DMS53 treated with DMSO at 0.1 percent for 48 hours (cell line): ENCODE measurements around the gene TAOK2.
"Not testable (repeated sequence)": the region's sequence is repeated elsewhere in the genome, so short reads cannot be mapped to it uniquely, and the experiment has no call there.

ENCODE experiments used
- DNase-seq: peaks from one replicate; lab custom pipeline; 2025; ENCODE audit not compliant: unreplicated experiment; lab: John Stamatoyannopoulos, UW

TAOK2 gene

DNA sequence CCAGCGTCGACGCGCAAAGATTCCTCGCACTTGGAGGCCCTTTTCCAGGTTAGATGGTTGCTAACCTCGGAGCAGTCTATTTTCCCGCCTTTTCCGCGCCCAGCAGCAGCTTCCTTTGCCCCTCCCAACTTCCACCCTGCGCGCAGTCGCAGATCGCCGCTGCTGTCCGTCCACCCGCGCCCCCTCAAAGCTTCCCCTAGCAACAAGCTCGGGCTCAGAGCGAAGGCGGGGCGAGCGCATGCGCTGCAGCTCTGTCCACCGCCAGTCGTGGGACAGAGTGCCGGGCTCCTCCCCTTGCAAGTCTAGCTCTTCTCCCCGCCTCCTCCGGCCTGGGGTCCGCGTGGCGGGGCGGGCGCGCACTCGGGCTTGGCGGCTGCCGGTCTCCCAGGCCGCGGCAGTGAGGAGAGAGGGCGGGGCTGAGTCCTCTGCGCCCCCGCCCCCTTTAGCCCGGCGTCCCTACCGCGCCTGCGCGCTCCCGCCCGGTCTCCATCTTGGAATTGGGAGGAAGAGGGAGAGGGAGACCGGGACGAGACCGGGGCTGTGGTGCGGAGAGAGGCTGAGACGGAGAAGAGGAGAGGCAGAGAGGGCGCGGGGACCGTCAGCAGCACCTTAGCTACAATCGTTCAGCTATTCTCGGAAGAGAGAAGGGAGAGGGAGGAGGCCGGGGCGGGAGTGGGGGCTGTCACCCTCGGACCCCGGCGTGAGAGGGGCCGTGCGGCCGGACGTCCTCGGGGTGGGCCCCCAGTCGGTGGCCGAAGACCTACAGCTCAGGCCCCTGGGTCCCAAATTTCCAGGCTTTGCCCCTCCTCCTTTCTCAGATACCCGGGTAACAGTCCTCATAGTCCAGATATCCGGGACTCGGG is at the start of gene TAOK2:
Gene TAOK2 (plus strand): TSS at position 485 of the 863 bp plus-strand sequence. CDS start 3,905 bp downstream, outside the sequence.
- peak; percentile 90 for DNase-seq

DNA sequence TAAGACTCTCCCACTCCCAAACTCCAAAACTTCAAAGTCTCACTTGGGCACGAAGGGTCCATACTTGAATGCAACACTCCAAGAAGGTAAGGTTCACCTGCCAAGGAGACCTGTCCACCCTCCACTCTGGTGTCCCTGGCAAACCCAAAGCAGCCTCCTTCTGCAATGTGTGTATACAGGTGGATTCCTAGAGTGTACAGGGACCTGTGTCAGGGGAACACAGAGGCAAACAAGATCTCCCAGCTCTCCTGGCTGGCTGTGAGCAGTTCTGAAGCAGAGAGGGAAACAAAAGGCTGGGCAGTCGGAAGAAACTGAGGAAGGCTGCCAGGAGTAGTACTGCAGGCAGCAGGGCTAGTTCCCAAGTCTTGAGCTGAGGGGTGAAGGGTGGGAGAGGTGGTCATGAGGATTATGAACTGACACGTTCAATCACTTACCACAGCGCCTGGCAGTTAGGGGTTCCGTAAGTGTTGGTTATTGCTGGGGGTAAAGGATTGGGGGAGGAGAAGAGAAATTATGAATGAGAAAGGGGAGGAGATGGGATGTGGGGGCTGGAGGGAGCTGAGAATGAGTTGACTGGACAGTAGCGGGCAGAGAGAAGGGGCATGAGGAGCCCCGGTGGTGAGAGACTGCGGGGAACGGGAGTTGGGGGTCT is 48.4 kb upstream of the TAOK2 start:
- DNase-seq, result no peak

DNA sequence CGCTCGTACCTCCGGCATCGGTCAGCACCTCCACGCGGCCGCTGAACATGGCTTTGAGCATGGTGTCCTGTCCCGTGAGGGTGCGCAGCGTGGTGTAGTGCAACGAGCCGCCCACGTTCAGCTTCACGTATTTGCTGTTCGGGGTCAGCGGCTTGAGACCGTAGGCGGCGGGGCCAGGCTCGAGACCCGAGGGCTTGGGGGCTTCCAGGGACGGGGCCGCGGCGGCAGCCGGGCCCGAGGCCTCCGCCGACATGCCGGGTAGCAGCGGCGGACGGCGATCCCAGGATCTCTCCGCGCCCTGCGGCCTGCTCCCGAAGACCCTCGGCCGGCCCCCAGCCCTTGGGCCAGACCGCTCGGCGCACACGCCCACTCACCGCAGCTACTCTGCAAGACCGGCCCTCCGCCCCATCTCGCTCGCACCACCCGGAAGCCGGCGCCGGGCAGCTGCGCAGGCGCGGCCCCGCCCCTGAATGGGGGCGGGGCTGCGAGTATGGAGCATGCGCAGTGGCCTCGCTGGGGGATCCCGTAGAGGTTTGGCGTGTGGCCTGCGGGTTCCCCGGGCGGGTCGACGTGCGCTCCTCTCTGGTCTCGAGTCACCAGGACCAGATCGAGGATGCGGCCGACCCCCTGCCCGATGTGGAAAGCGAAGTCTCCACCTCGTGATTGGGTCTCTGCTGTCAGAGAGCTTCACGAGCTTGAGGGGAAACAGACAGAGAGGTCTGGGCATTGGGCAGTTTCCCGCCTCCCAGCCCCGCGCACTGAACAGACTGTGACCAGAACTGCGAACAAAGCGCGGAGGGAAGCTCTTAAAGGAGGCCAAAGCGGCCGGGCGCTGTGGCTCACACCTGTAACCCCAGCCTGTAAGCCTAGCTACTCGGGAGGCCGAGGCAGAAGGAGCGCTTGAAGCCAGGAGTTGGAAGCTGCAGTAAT is 47.6 kb upstream of the TAOK2 start, which contains the start of gene KCTD13:
Gene KCTD13 (minus strand): TSS at position 446 of the 930 bp plus-strand sequence. CDS start 193 bp downstream, at position 253.
- DNase-seq, result peak; percentile 56

DNA sequence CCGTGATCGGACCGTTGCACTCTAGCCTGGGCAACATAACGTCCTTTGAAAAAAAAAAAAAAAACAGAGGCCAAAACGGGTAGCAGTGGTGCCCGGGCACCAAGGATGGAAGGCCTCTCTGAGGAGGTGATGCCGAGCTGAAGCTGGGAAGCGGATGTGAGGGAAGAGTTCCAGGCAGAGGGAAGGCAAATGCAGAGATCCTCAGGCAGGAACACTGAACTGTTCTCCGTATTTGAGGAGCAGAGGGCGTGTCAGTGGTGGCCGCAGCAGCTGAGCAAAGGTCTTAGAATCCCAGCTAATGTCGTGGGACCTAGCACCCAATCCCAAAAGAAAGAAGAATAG is 47.0 kb upstream of the TAOK2 start:
- DNase-seq, result peak; percentile 31

DNA sequence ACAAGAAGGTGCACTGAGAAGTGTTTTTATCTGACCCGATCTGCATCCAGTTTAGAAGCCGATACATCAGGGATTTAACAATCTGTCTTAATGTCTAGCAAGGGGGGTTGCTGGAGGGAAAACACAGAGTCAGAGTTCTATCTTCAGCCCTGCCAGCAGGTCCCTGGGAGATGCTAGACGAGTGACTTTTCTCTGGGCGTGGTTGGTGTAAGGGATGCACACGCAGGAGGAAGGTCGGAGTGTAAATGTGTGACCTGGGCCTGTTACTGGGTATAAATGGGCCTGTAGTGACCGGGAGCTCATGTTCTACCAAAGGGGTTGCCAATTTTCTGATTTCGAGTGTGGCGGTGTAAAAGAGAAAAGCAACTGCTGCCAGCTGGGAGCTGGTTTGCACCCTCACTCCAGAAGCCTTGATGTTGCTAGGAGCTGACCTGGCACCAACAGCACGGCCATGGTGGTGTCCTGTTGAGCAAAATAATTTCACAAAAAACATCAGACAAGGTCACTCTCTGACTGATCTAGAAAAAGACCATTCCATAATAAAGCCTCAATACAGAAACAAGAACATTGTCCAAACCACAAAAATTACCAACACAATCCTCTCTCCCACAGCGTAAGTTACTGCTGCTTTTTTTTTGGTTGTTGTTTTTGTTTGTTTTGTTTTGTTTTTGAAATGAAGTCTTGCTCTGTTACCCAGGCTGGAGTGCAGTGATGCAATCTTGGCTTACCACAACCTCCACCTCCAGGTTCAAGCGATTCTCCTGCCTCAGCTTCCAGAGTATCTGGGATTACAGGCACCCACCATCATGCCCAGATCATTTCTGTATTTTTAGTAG is 46.4 kb upstream of the TAOK2 start:
- no peak for DNase-seq

DNA sequence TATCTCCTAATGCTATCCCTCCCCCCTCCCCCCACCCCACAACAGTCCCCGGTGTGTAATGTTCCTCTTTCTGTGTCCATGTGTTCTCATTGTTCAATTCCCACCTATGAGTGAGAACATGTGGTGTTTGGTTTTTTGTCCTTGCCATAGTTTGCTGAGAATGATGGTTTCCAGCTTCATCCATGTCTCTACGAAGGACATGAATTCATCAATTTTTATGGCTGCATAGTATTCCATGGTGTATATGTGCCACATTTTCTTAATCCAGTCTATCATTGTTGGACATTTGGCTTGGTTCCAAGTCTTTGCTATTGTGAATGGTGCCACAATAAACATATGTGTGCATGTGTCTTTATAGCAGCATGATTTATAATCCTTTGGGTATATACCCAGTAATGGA is 41.9 kb upstream of the TAOK2 start:
- DNase-seq, result not testable (repeated sequence)

DNA sequence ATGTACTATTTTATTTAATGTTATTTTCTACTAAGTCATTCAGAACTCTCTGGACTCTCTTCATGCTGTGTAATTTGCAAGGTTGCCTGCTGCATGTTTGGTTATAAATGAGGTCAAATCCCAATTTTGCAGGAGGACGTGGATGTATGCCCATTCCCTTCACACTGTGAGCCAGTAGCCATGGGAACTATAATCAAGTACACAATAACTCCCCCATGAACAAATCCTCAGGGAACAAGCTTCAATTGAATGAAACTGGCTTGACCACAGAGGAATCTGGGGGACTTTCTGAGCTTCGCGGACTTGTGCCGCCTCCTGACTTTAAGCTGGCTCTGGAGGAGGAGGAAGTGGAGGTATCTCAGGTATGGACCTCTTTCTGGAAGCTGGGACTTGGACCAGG is 33.0 kb upstream of the TAOK2 start:
- DNase-seq, result no peak

DNA sequence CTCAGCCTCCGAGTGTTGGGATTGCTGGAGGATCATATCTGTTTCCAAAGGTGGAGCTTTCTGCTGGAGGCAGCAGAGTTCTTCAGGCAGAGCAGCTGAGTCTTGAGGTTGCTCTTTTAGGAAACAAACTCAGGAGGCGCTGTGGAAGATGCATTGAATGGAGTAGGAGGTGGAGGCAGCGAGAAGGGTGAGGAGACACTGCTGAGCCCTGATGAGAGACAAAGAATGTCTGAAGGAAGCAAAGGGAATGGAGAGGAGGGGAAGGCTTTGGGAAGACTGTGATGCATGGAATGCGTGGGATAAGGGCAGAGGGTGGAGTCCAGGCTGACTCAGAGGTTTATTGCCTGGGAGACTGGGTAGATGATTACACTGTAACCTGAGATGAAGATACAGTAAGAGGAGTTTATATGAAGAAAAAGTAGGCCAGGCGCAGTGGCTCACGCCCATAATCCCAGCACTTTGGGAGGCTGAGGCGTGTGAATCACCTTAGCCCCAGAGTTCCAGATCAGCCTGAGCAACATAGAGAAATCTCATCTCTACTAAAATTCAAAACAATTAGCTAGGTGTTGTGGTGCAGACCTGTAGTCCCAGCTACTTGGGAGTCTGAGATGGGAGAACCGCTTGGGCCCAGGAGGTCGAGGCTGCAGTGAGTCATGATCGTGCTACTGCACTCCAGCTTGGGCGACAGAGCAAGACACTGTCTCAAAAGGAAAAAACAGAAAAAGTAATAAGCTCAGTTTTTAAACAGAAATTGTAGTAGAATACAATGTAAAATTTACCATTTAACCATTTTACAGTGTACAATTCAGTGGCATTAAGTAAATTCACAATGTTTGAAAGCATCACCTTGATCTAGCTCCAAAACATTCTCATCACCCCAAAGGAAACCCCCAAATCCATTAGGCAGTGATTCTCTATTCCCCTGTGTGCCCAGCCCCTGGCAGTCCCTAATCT is 29.5 kb upstream of the TAOK2 start:
- peak; percentile 80 for DNase-seq

DNA sequence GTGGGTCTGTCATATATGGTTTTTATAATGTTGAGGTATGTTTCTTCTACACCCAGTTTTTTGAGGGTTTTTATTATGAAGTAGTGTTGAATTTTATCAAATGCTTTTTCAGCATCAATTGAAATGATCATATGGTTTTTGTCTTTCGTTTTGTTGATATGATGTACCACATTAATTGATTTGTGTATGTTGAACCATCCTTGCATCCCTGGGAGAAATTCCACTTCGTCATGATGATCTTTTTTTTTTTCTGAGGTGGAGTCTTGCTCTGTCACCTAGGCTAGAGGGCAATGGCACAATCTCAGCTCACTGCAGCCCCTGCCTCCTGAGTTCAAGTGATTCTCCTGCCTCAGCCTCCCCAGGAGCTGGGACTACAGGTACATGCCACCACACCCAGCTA is 25.8 kb upstream of the TAOK2 start:
- DNase-seq, result no peak

DNA sequence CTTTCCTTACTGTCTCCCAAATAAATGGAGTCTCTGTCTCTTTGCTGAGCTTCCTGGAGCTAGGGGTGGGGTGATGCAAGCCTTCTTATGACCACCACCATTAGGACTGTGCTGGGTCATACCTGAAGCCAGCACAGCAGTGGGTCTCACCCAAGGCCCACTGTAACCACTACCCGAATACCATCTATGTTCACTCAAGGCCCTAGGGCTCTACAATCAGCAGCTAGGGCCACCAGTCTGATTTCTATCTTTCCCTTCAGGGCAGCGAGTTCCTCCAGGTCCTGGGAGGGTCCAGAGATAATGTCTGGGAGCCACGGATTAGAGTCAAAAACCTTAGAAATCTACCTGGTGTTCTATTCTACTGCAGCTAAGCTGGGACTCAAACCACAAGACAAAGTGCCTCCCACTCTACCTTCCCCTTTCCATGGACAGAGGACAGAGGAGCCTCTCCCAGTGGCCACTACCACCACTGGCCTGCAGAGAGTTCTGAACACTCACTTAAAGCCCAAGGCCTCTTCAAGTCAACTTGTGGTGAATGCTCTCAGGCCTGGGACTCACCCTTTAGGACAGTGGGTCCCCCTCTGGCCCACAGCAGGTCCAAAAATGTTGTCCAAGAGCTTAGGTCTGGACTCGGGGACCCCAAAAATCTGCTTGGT is 22.7 kb upstream of the TAOK2 start:
- no peak for DNase-seq

DNA sequence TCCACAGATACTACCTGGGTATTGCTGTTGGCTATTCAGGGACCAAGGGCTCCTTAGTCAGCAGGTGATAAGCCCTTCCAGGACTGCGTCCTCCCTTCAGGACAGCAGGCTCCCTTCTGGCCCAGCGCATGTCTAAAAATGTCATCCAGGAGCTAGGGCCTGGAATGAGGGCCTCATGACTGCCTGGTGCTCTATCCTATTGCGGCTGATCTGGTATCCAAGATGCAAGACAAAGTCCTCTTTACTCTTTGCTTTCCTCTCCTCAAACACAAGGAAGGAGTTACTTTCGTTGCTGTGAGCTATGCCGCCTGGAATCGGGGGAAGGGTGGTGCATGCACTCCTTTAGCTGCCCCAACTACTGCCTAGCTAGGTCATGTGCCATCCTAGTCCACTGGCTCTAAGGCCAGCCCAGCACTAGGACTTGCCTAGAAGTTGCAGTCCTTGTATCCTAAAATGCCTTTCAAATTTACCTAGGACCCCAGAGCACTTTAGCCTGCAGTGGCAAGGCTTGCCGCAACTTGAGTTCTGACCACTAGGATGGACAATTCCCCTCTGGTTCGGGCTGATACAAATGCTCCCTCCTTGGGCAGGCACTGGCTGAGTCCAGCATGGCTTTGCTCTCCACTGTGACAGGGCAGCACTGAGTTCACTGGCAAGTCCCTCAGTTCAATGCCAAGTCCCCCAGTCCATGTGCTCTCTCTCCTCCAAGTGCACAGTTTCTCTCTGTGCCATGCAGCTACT is 21.9 kb upstream of the TAOK2 start:
- DNase-seq, result no peak

DNA sequence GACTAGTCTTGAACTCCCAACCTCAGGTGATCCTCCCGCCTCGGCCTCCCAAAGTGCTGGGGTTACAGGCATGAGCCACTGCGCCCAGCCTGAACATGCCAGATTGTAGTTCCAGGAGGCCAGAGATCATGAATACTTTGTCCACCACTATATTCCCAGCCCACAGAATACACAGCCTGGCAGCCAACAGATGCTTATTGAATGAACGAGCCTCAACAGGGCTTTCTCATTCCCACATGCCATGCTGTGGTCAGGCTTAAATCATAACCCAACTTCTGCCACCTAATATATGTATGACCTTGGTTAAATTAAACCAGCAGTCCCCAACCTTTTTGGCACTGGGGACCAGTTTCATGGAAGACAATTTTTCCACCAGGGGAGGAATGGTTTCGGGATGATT is 14.9 kb upstream of the TAOK2 start:
- no peak for DNase-seq

DNA sequence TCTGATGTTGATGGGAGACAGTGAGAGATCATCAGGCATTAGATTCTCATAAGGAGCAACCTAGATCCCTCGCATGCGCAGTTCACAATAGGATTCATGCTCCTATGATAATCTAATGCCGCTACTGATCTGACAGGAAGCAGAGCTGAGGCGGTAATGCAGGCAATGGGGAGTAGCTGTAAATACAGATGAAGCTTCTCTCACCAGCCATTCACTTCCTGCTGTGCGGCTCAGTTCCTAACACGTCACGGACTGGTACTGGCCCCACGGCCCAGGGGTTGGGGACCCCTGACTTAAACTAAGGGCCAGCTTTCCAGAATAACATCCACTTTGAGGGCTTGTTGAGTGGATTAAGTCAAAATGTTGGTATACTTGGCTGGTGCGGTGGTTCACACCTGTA is 14.4 kb upstream of the TAOK2 start:
- no peak for DNase-seq

DNA sequence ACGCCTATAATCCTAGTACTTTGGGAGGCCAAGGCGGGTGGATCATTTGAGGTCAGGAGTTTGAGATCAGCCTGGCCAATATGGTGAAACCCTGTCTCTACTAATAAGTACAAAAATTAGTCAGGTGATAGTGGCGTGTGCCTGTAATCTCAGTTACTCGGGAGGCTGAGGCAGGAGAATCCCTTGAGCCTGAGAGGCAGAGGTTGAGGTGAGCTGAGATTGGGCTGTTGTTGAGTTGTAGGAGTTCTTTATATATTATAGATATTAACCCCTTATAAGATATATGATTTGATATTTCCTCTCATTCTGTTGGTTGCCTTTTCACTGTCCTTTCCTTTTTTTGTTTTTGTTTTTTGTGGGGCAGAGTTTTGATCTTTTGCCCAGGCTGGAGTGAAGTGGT is 13.8 kb upstream of the TAOK2 start:
- not testable (repeated sequence) for DNase-seq

DNA sequence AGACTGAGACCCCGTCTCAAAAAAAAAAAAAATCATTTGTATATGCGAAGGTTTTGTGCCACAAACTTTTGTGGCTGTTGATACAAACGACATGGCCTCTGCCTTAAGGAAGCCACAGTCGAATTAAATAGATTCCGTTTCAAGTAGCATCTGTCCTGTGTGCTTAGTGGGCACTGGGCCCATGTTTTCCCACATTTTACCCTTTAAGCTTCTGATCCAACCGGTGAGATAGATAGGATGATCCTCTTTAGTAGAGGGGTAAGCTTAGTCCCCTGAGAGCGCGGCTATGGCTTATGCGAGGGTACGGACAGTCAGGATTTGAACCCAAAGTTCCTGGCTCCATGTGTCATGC is 12.6 kb upstream of the TAOK2 start:
- DNase-seq, result no peak

DNA sequence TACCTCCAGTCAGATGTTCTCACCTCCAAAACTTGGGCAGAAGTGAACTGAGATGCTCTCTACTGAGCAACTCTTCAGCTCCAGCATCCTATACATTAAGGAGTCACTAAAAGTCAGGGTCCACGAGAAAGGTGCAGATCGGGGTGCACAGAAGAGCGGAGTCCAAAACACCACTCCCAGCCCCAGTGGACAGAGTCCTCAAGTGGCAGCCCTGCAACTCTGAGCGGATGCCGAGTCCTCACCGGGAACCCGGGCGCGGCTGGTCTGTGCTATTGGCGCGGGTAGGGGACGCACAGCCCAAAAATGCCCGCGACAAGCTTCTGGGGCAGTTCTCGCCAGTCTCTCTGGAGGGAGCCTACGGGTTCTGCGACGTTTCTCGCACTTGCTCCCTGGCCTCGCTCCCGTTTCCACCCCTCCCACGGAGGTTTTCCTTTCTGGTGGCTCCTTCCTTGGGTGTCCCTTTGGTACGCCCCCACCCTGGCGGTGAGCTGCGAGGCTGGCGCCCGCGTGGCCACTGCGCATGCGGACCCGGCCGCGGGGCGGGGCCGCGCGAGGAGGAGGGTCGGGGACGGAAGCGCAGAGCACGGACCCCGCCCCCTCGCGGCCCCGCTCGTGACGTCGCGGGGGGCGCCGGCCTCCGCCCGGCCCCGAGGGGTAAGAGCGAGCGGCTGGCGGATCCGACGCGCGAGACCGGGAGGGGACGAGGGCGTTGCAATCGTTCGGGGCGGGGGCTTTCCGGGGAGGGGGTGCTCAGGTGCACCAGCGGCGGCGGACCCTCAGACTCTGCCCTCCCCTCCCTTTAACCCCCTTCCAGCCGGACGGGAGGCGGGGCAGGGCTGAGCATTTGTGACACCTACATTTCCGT is 12.0 kb upstream of the TAOK2 start, which contains the start of gene TMEM219:
Gene TMEM219 (plus strand): TSS at position 601 of the 865 bp plus-strand sequence. CDS start 1,065 bp downstream, outside the sequence.
- peak; percentile 58 for DNase-seq

DNA sequence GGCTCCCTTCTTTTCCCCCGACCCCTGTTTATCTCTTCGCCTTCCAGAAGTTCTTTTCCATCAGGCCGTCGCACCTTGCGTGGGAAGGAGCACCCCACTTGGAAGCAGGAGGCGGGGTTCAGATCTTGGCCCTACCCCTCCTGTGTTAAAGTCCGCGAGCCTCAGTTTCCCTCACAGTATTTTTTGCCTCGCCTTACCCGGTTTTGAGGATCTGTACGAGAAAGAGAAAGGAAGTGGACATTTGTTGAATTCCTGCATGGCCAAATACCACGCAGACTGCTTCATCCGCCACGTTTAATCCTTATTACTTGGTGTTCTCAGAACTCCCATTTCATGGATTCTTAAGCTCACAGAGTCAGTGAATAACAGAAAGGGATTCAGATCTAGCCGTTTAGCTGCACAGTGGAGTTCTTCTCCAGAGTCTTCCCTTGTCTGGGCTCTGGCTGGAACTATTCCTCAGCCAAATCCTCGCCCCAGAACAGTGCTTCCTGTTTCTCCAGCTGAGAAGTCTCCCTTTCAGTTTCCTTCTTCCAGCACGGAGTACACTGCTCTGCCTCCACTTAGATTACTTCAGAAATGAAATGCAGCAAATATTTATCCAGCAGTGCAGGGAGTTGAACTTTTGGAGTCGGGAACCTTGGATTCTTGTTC is 11.2 kb upstream of the TAOK2 start:
- no peak for DNase-seq
